ENCODE measurements around the gene GRM4.
"Not testable (repeated sequence)": the region's sequence is repeated elsewhere in the genome, so short reads cannot be mapped to it uniquely, and the experiment has no call there.

The GRM4 gene

GRCh38 chr6:34046617-34047016 lies 99.3 kb downstream of the GRM4 start:
- peaks cover 9% of the 10 kb centered on the region for H3K27me3 Mint-ChIP-seq (ENCODE audit: low read depth)
- H3K4me3 Mint-ChIP-seq: no peak overlapping the region
- no peaks in the 10 kb centered on the region for H3K36me3 Mint-ChIP-seq (ENCODE audit: low read depth)
- TF ChIP-seq CTCF (IDR thresholded peaks at IDR 0.05; ENCODE audit: unreplicated experiment in 3 of 3): no peak
- H3K4me1 Mint-ChIP-seq: peaks cover 11% of the 10 kb centered on the region
- no peak overlapping the region for H3K27ac Mint-ChIP-seq
- no peaks in the 10 kb centered on the region for H3K9me3 Mint-ChIP-seq

GRCh38 chr6:34045771-34046170 lies 100.1 kb downstream of the GRM4 start:
- Mint-ChIP-seq H3K4me1 (peaks cover 11% of the 10 kb centered on the region), H3K27me3 (ENCODE audit: low read depth) (peaks cover 9% of the 10 kb centered on the region)

GRCh38 chr6:34044945-34045595 lies 100.8 kb downstream of the GRM4 start:
- peaks cover 9% of the 10 kb centered on the region for H3K27me3 Mint-ChIP-seq (ENCODE audit: low read depth)
- no peak overlapping the region for H3K4me3 Mint-ChIP-seq
- TF ChIP-seq CTCF (IDR thresholded peaks at IDR 0.05; ENCODE audit: unreplicated experiment in 3 of 3): no peak
- H3K4me1 Mint-ChIP-seq: peaks cover 11% of the 10 kb centered on the region
- H3K27ac Mint-ChIP-seq: peak overlapping the region in 2 of 3 experiments; percentile 1 to 9
- H3K9me3 Mint-ChIP-seq: no peaks in the 10 kb centered on the region
- H3K36me3 Mint-ChIP-seq (ENCODE audit: low read depth): no peaks in the 10 kb centered on the region

More at GRCh38 chr6:34045771-34046170, 100.1 kb downstream of the GRM4 start:
- Mint-ChIP-seq H3K36me3 (ENCODE audit: low read depth) (no peaks in the 10 kb centered on the region), H3K4me3 (no peak overlapping the region), H3K27ac (no peak overlapping the region), H3K9me3 (no peaks in the 10 kb centered on the region)
- TF ChIP-seq CTCF (IDR thresholded peaks at IDR 0.05; ENCODE audit: unreplicated experiment in 3 of 3): no peak

GRCh38 chr6:34043359-34043758 lies 102.5 kb downstream of the GRM4 start:
- no peak for TF ChIP-seq CTCF (IDR thresholded peaks at IDR 0.05; ENCODE audit: unreplicated experiment in 3 of 3)
- Mint-ChIP-seq H3K27me3 (ENCODE audit: low read depth) (peaks cover 9% of the 10 kb centered on the region), H3K4me1 (peaks cover 11% of the 10 kb centered on the region), H3K4me3 (no peak overlapping the region), H3K9me3 (no peaks in the 10 kb centered on the region), H3K27ac (peak overlapping the region in 1 of 3 experiments; percentile 74), H3K36me3 (ENCODE audit: low read depth) (no peaks in the 10 kb centered on the region)

GRCh38 chr6:34041998-34042397 lies 103.9 kb downstream of the GRM4 start:
- not testable (repeated sequence) for H3K4me3 Mint-ChIP-seq; H3K27ac Mint-ChIP-seq; H3K9me3 Mint-ChIP-seq; H3K36me3 Mint-ChIP-seq (ENCODE audit: low read depth); H3K27me3 Mint-ChIP-seq (ENCODE audit: low read depth)
- peaks cover 11% of the 10 kb centered on the region for H3K4me1 Mint-ChIP-seq

- H3K4me3 Mint-ChIP-seq: no peak overlapping the region
These were observed 104.5 kb downstream of the GRM4 start for GRCh38 chr6:34041385-34041784.

More at GRCh38 chr6:34041385-34041784, 104.5 kb downstream of the GRM4 start:
- Mint-ChIP-seq H3K4me1 (peaks cover 11% of the 10 kb centered on the region), H3K9me3 (no peaks in the 10 kb centered on the region), H3K27ac (no peak overlapping the region), H3K36me3 (ENCODE audit: low read depth) (no peaks in the 10 kb centered on the region), H3K27me3 (ENCODE audit: low read depth) (peaks cover 4% of the 10 kb centered on the region)
- no peak for TF ChIP-seq CTCF (IDR thresholded peaks at IDR 0.05; ENCODE audit: unreplicated experiment in 3 of 3)

Measured in nephron (organoid).